Measurements from ENCODE around the gene ARHGAP12.

DNA sequence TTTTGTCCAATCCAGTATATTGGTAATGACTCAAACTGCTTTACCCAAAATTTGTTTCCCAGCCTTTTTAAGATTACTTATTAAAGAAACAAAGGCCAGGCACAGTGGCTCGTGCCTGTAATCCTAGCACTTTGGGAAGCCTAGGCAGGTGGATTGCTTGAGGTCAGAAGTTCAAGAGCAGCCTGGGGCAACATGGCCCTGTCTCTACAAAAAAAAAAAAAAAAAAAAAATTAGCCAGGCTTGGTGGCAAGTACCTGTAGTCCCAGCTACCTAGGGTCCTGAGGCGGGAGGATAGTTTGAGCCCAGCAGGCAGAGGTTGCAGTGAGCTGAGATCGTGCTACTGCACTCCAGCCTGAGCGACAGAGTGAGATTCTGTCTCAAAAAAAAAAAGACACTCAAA, 7.0 kb upstream of the ARHGAP12 start:
- TF ChIP-seq EZH2 (IDR thresholded peaks at IDR 0.05; ENCODE audit: borderline replicate concordance, low read depth, low read length, severe bottlenecking) (no peak), POLR2A (IDR thresholded peaks at IDR 0.05; ENCODE audit: low read depth, low read length) (no peak), POLR2AphosphoS5 (IDR thresholded peaks at IDR 0.05; ENCODE audit: insufficient read depth, low read depth, low read length) (no peak), MYC (IDR thresholded peaks at IDR 0.05; ENCODE audit: low read depth, low read length) (no peak), FOS (IDR thresholded peaks at IDR 0.05; ENCODE audit: borderline replicate concordance, insufficient read depth, low read length) (no peak)
- TF ChIP-seq, protein P1, sequence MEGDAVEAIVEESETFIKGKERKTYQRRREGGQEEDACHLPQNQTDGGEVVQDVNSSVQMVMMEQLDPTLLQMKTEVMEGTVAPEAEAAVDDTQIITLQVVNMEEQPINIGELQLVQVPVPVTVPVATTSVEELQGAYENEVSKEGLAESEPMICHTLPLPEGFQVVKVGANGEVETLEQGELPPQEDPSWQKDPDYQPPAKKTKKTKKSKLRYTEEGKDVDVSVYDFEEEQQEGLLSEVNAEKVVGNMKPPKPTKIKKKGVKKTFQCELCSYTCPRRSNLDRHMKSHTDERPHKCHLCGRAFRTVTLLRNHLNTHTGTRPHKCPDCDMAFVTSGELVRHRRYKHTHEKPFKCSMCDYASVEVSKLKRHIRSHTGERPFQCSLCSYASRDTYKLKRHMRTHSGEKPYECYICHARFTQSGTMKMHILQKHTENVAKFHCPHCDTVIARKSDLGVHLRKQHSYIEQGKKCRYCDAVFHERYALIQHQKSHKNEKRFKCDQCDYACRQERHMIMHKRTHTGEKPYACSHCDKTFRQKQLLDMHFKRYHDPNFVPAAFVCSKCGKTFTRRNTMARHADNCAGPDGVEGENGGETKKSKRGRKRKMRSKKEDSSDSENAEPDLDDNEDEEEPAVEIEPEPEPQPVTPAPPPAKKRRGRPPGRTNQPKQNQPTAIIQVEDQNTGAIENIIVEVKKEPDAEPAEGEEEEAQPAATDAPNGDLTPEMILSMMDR (IDR thresholded peaks at IDR 0.05; ENCODE audit: extremely low read depth in 1 of 2, insufficient read depth in 1 of 2, low read depth in 1 of 2, low read length in 2 of 2): no peak
- TF ChIP-seq, protein P2, sequence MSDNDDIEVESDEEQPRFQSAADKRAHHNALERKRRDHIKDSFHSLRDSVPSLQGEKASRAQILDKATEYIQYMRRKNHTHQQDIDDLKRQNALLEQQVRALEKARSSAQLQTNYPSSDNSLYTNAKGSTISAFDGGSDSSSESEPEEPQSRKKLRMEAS (IDR thresholded peaks at IDR 0.05; ENCODE audit: insufficient read depth, insufficient read length): no peak

All from endothelial cell of umbilical vein (primary cell).